GM12878 (cell line): ENCODE results near the gene HAUS7. TPM values are rescaled to one million over a fixed set of nuclear protein-coding genes. Genes with fewer than 3 reads are reported as not detected.

Source experiments
- ATAC-seq: fragments of 200-7000 bp; cut with Tn5 transposase; 3 replicates; pipeline ENCODE4 v1.9.1; 2020; ENCODE audit warnings: mild to moderate bottlenecking, moderate library complexity
- BruUV-seq: library from RNA; stranded (reverse); fragments of 400-500 nt; replicated peaks from 2 replicates; lab custom pipeline; 2021; lab: Mats Ljungman, UMichigan
- CTCF ChIA-PET: fragments of 300-600 bp; sonication (Branson Sonifier 250); formaldehyde crosslinking; extraction: SDS; loops from one replicate; lab custom pipeline; 2021; ENCODE audit warnings: inconsistent platforms; lab: Yijun Ruan, JAX
- POLR2A ChIA-PET: fragments of 350-600 bp; formaldehyde crosslinking; extraction: SDS; loops from one replicate; lab custom pipeline; 2021; ENCODE audit warnings: inconsistent platforms; lab: Charles Lee
- RAD21 ChIA-PET: fragments of 300-600 bp; sonication (Branson Sonifier 250); formaldehyde crosslinking; loops from one replicate; lab custom pipeline; 2023; ENCODE audit warnings: antibody characterized with exemption; ENCODE audit not compliant: unreplicated experiment; lab: Charles Lee
- SMC1A ChIA-PET: fragments of 300-600 bp; sonication (Branson Sonifier 250); formaldehyde crosslinking; loops from one replicate; lab custom pipeline; 2023; ENCODE audit not compliant: unreplicated experiment, uncharacterized antibody; lab: Charles Lee
- DNase-seq: peaks from one replicate; pipeline ENCODE4 v3.0.0-alpha.2; 2011; ENCODE audit warnings: low read depth, low spot score
- FAIRE-seq: peaks from 3 replicates; lab custom pipeline; 2011; peaks lifted over from hg19 to GRCh38; lab: Jason Lieb, UNC
- H2AFZ ChIP-seq: 2 replicates; pipeline ENCODE4 v1.6.0; 2011; ENCODE audit warnings: low read depth, low read length, control low read depth; ENCODE audit not compliant: control insufficient read depth
- H3K27ac ChIP-seq: 2 replicates; pipeline ENCODE4 v1.5.1; 2011; ENCODE audit warnings: control low read depth; ENCODE audit not compliant: control insufficient read depth, insufficient read depth
- H3K27me3 ChIP-seq, 2 experiments: replicated peaks in 1 of 2; 2 replicates each; pipeline versions ENCODE4 v1.6.0 to v1.6.1; 2011; ENCODE audit warnings: low read length in 1 of 2; ENCODE audit not compliant: control insufficient read depth in 2 of 2, insufficient read depth in 2 of 2
- H3K36me3 ChIP-seq, 2 experiments: 2 replicates each; pipeline ENCODE4 v1.5.1; 2011; ENCODE audit warnings: low read length in 1 of 2; ENCODE audit not compliant: control insufficient read depth in 2 of 2, insufficient read depth in 2 of 2
- H3K4me1 ChIP-seq: 2 replicates; pipeline ENCODE4 v1.6.1; 2011; ENCODE audit warnings: mild to moderate bottlenecking, low read length, moderate library complexity, mixed read lengths; ENCODE audit not compliant: control insufficient read depth, insufficient read depth
- H3K4me2 ChIP-seq: 2 replicates; pipeline ENCODE4 v1.6.0; 2011; ENCODE audit warnings: control low read depth; ENCODE audit not compliant: control insufficient read depth, insufficient read depth
- H3K4me3 ChIP-seq: fragments of 200-600 bp; sonication (generic); 2 replicates; pipeline ENCODE4 v1.5.1; 2016
- H3K79me2 ChIP-seq: 2 replicates; pipeline ENCODE4 v1.6.0; 2011; ENCODE audit warnings: low read length; ENCODE audit not compliant: control insufficient read depth, insufficient read depth
- H3K9ac ChIP-seq: 2 replicates; pipeline ENCODE4 v1.8.0; 2011; ENCODE audit warnings: low read length, control low read depth, mixed read lengths; ENCODE audit not compliant: control insufficient read depth, insufficient read depth
- H3K9me3 ChIP-seq: replicated peaks from 3 replicates; pipeline ENCODE4 v1.5.1; 2011; ENCODE audit warnings: mild to moderate bottlenecking, low read length; ENCODE audit not compliant: control insufficient read depth, insufficient read depth
- H4K20me1 ChIP-seq: 2 replicates; pipeline ENCODE4 v1.6.0; 2011; ENCODE audit not compliant: control insufficient read depth, insufficient read depth
- ATF2 ChIP-seq: IDR thresholded peaks from 2 replicates; pipeline ENCODE4 v1.6.1; 2012; ENCODE audit warnings: low read length, inconsistent platforms
- HDAC6 ChIP-seq: fragments of 200-600 bp; sonication (generic); IDR thresholded peaks from one replicate; pipeline ENCODE4 v1.8.0; 2017; ENCODE audit warnings: antibody characterized with exemption; ENCODE audit not compliant: unreplicated experiment
- IKZF1 ChIP-seq: fragments of 450-650 bp; conservative IDR thresholded peaks from 2 replicates; pipeline ENCODE4 v1.6.1; 2017; ENCODE audit warnings: antibody characterized with exemption, mild to moderate bottlenecking
- MTA3 ChIP-seq: IDR thresholded peaks from 2 replicates; pipeline ENCODE4 v1.6.1; 2012; ENCODE audit warnings: low read length, inconsistent platforms, borderline replicate concordance
- PAX5 ChIP-seq: IDR thresholded peaks from 2 replicates; pipeline ENCODE4 v1.6.1; 2011; ENCODE audit warnings: low read depth, low read length, borderline replicate concordance
- POLR2AphosphoS2 ChIP-seq: IDR thresholded peaks from 2 replicates; pipeline ENCODE4 v1.6.1; 2011; ENCODE audit warnings: low read depth, mild to moderate bottlenecking, low read length, improper control_type of control experiment, moderate library complexity
- TAF1 ChIP-seq: IDR thresholded peaks from 2 replicates; pipeline ENCODE4 v1.6.1; 2011; ENCODE audit warnings: mild to moderate bottlenecking, low read depth, low read length, borderline replicate concordance
- ZBTB33 ChIP-seq: fragments of 450-650 bp; IDR thresholded peaks from 2 replicates; pipeline ENCODE4 v1.6.1; 2017; ENCODE audit warnings: mild to moderate bottlenecking
- WGBS: methylation state at CpG from one replicate; pipeline ENCODE4 v1.1.6; 2016; ENCODE audit warnings: low lambda C conversion rate; ENCODE audit not compliant: insufficient replicate concordance, insufficient coverage; ENCODE audit errors: missing lambda C conversion rate; 5-methylcytosine and 5-hydroxymethylcytosine counted together
- in situ Hi-C: fragments of 300-500 bp; cut with MboI; formaldehyde crosslinking; loops from 9 replicates; pipeline ENCODE4 v1.14.3; 2018; ENCODE audit warnings: mixed read lengths
- intact Hi-C: fragments of 100-400 bp; cut with micrococcal nuclease; formaldehyde crosslinking; loops from one replicate; pipeline ENCODE4 v1.14.2; 2022; ENCODE audit not compliant: unreplicated experiment
- polyA plus RNA-seq, 11 experiments: library from polyadenylated mRNA; depleted of rRNA in 4 of 11; unstranded in 6 of 11; stranded (reverse) in 5 of 11; fragments of >200 nt; fragmentation: Nextera tagmentation in 4 of 11; fragmentation: Illumina TruSeq in 1 of 11; extraction: Ambion mirVana in 4 of 11; extraction: Trizol in 1 of 11; gene quantifications; 1 replicate in 1 of 11; 2 replicates in 10 of 11; pipeline versions ENCODE4 v1.2.1 to v1.2.3, GENCODE V29; 2011 to 2016; ENCODE audit warnings: inconsistent platforms in 2 of 11, missing spikeins in 2 of 11, low read depth in 1 of 11
- total RNA-seq, 4 experiments: library from RNA; depleted of rRNA in 3 of 4; stranded (reverse); fragments of >200 nt in 3 of 4; fragmentation: Illumina TruSeq in 1 of 4; extraction: Trizol in 1 of 4; gene quantifications; 2 replicates each; pipeline versions ENCODE4 v1.2.1 to v1.2.3, GENCODE V29; 2013 to 2021

Gene HAUS7
- total and polyA plus RNA-seq, 10 of the 15 experiments (the other 5 are each of a cell fraction or from before 2014, with no cell fraction given): 6.7 to 63.3 (median 24.1) TPM

- Histone ChIP-seq H3K9me3 (no peaks in the 10 kb centered on the region; the same call in 2 of the 3 replicates), H3K4me3 (no peak overlapping the region), H3K27ac (no peak overlapping the region), H4K20me1 (no peaks in the 10 kb centered on the region), H3K4me1 (no peaks in the 10 kb centered on the region), H3K27me3 (no peaks in the 10 kb centered on the region), H3K79me2 (no peaks in the 10 kb centered on the region), H3K36me3 (no peaks in the 10 kb centered on the region), H3K4me2 (no peak overlapping the region), H2AFZ (no peak overlapping the region), H3K9ac (no peak overlapping the region)
- BruUV-seq: no TSS peak
- ChIA-PET RAD21 (no interaction called here), SMC1A (no interaction called here), CTCF (no interaction called here), POLR2A (no interaction called here)
- intact Hi-C loops (no loop called here), in situ Hi-C loops (no loop called here)
- DNase-seq (no peak), FAIRE-seq (no peak), ATAC-seq (no peak)
- no peak for TF ChIP-seq POLR2AphosphoS2
- no peak for TF ChIP-seq ATF2
- TF ChIP-seq MTA3: no peak
- no peak for TF ChIP-seq TAF1
- no peak for TF ChIP-seq HDAC6
- no peak for TF ChIP-seq PAX5
- 21% methylated on average over 8 of the region's 8 CpGs for WGBS
These were observed 26.2 kb upstream of the HAUS7 start for GRCh38 chrX:153496590-153496959.

GRCh38 chrX:153495903-153496589, 25.7 kb upstream of the HAUS7 start:
- no peaks in the 10 kb centered on the region for H3K4me1 ChIP-seq
- no peak overlapping the region for H3K27ac ChIP-seq
- no peak for FAIRE-seq
- ChIA-PET POLR2A (no interaction called here), CTCF (no interaction called here), RAD21 (no interaction called here), SMC1A (no interaction called here)
- no peaks in the 10 kb centered on the region; the same call in 2 of the 3 replicates for H3K9me3 ChIP-seq
- H4K20me1 ChIP-seq: no peaks in the 10 kb centered on the region
- intact Hi-C loops: no loop called here
- no peaks in the 10 kb centered on the region for H3K79me2 ChIP-seq
- H3K36me3 ChIP-seq: no peaks in the 10 kb centered on the region
- H3K27me3 ChIP-seq: no peaks in the 10 kb centered on the region
- no peak overlapping the region for H2AFZ ChIP-seq
- in situ Hi-C loops: no loop called here
- H3K9ac ChIP-seq: no peak overlapping the region
- BruUV-seq: no TSS peak
- no peak for DNase-seq
- no peak for ATAC-seq
- H3K4me3 ChIP-seq: no peak overlapping the region
- TF ChIP-seq POLR2AphosphoS2 (no peak), IKZF1 (no peak), ZBTB33 (no peak)
- no peak overlapping the region for H3K4me2 ChIP-seq
- 40% methylated on average over 18 of the region's 18 CpGs for WGBS
